Measurements from ENCODE around the gene ESRRG.
"Not testable (repeated sequence)": the region's sequence is repeated elsewhere in the genome, so short reads cannot be mapped to it uniquely, and the experiment has no call there.

ESRRG gene

DNA sequence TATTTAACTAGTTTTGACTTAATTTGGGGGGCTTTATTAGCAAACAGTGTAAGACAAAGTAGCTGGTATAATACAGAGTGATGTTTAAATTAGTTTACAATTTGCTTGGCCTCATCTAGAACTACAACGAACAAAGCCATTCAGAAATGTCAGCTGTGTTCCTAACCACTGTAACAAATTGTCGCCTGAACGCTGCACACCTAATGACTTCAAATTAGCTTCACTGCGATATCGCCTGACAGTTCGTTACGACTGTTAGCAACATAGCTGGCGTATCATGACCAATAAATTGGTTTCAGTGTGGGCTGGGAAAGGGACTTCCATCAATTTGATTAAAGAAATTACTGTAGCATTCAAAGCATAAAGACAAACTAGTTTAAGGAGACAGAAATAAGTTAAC, 160.1 kb downstream of the ESRRG start:
- no peak for DNase-seq (ENCODE audit: low read depth)

GRCh38 chr1:216562383-216562782, 160.8 kb downstream of the ESRRG start:
- DNase-seq (ENCODE audit: low read depth): no peak

DNA sequence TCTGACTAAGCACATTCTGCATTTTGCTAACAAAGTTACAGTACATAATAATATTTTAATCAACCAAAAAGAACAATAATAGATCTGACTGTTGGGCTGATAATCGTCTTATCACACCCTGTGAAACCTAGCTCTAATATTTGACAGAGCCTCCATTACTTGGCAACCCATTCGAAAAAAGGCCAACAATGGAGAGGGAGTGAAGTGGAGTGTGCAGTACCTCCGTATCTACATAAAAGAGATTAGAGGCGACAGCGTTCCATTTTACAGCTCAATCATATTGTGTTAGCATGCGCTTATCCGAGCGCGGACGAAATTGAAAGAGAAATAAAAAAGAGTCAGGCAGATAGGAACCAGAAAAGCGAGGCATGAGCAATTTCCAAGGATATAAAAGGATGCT, 162.7 kb downstream of the ESRRG start:
- DNase-seq (ENCODE audit: low read depth): no peak

- no peak for DNase-seq (ENCODE audit: low read depth)
These were observed 163.9 kb downstream of the ESRRG start for GRCh38 chr1:216559359-216559758.

DNA sequence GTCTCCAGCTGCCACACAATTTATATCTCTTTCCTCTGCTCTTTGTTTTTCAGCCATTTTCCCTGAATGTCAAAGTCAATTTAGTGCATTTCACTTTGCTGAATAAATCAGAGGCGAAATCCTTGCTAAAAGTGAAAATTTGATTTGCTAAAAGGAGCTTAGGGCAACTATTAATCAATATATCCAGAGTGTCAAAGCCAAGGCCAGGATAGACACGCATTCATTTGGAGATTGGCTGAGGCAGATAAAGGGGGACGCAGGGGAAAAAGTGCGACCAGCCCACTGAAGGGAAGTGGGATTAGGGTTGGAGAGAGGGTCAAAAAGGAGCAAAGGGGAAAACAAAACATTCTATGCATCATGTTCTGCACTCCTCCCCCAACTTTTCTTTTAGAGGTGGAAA, 167.6 kb downstream of the ESRRG start:
- no peak for DNase-seq (ENCODE audit: low read depth)

DNA sequence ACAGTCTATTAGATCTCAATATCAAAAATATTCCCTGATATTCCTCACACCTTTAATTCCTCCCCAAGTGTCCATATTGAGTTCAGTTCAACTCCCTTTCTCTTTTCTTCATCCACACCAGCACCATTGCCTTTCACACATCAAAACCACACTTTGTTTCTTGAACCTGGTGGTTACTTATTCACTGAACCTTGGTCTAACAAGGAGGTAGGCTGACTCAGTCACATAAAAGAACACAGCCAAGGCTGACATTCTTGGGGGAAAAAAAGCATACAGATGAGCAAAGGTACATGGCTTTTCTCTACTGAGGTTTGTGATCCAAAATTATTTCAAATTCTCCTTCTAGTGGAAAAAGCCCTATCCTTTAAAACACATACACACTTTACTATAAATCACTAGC, 168.3 kb downstream of the ESRRG start:
- DNase-seq (ENCODE audit: low read depth): no peak

- DNase-seq (ENCODE audit: low read depth): no peak
These were observed 169.5 kb downstream of the ESRRG start for GRCh38 chr1:216553766-216554165.

DNA sequence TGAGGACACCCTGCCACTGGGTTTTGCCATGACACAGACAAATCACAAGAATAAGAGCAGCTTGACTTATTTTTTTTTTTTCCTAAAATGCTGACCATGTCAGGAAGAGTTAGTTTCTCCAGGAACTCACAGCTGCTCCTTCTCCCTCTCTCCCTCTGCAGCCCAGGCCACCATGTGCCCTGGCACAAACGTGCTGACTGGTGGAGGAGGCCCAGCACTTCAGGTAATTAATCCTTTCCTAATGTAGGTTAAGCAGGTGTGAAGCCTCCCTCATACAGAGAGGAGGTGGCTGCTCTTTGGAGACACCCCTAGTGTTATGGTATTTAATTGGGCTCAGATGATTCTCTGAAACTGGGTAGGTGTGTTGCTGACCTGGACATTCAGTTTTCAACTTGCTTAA, 170.2 kb downstream of the ESRRG start:
- no peak for DNase-seq (ENCODE audit: low read depth)

GRCh38 chr1:216549796-216550195, 173.4 kb downstream of the ESRRG start:
- DNase-seq (ENCODE audit: low read depth): no peak

GRCh38 chr1:216542741-216543140, 180.5 kb downstream of the ESRRG start:
- no peak for DNase-seq (ENCODE audit: low read depth)

DNA sequence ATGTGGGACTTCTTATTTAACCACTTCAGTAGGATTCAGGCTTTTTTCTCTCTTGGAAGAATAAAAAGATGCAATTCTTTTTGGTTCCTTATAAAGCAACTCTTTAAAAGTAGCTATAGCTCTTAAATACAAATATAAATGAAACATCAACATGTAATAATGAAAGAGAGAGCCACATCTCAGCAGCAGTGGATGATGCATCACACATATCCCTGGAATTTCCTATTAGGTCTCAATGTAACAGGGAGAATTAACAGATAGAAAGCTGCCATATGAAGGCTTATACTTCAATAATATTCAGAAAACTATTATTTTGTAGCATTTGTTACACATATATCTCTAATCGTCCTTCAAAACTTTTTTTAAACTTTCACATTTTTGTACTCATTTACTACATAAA, 181.0 kb downstream of the ESRRG start:
- DNase-seq (ENCODE audit: low read depth): no peak

GRCh38 chr1:216535751-216536150, 187.5 kb downstream of the ESRRG start:
- no peak for DNase-seq (ENCODE audit: low read depth)

GRCh38 chr1:216535059-216535458, 188.2 kb downstream of the ESRRG start:
- no peak for DNase-seq (ENCODE audit: low read depth)

DNA sequence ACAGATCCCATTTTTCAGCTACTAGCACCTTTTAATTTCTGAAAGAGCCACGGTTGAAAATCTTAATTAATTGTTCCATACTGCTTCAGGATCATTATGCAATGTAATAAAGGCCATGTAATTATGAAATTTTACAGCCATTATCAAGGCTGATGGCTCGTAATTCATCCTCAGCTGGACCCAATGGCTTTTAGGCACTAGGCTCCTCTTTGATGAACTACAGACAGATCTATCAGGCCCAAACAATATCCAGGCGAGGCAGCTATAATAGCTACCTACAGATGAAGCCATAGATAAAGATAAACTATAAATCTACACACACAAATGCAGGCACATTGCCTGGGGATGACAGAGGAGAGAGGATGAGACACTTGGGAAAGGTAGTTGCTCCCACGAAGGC, 189.5 kb downstream of the ESRRG start:
- DNase-seq (ENCODE audit: low read depth): no peak

GRCh38 chr1:216532251-216532798, 190.9 kb downstream of the ESRRG start:
- DNase-seq (ENCODE audit: low read depth): no peak

DNA sequence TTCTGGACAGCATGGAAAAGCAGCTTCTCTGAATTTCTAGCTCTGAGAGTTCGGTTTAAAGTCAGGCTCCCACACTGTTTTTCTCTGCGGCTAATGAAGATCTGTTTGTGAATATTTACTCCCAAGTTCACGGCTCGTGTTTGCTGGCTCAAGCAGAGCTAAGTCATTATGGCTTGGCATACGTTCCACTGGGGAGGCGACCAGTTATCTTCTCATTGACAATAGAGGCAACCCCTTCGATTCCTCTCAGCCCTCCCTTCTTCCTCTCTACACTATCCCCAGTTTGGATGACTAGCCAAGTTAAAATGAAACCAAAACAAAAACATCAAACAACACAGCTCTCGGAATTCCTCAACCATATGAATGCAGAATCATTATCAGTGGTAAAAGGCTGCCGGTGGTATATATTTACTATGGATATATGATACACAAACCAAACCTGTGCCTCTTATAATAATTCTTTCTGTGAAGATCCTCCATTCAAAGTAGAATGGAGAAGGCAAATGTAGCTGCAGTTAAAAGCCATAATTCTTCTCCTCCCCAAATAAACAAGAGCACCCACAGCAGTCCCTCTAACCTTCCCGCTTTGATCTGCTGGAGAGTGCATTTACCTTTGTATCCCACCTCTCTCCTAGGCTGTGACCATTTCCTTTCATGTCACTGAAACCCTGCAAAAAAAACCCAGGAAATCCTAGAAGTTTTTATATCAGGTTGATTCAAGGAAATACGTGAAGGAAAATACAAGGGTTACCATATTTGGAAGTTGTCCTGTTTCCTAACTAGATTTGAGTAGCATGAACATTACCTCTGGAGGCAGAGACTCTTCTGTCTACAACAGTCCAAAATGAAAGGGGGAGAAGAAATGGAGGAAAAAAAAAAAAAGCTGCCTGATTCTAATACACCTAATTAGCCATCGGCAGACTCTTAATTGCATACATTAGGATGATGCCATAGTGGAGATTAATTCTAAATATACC, 191.7 kb downstream of the ESRRG start:
- no peak for DNase-seq (ENCODE audit: low read depth)

DNA sequence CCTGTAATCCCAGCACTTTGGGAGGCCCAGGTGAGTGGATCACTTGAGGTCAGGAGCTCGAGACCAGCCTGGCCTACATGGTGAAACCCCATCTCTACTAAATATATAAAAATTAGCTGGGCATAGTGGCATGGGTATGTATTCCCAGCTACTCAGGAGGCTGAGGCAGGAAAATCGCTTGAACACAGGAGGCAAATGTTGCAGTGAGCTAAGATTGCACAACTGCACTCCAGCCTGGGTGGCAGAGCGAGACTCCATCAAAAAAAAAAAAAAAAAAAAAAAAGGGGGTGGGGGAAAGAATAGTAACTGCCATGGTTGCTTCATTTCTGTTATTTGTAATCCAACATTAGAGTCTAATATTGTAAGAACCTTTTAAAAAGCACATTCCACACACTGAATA, 193.4 kb downstream of the ESRRG start:
- DNase-seq (ENCODE audit: low read depth): not testable (repeated sequence)

GRCh38 chr1:216528816-216529215, 194.4 kb downstream of the ESRRG start:
- no peak for DNase-seq (ENCODE audit: low read depth)

DNA sequence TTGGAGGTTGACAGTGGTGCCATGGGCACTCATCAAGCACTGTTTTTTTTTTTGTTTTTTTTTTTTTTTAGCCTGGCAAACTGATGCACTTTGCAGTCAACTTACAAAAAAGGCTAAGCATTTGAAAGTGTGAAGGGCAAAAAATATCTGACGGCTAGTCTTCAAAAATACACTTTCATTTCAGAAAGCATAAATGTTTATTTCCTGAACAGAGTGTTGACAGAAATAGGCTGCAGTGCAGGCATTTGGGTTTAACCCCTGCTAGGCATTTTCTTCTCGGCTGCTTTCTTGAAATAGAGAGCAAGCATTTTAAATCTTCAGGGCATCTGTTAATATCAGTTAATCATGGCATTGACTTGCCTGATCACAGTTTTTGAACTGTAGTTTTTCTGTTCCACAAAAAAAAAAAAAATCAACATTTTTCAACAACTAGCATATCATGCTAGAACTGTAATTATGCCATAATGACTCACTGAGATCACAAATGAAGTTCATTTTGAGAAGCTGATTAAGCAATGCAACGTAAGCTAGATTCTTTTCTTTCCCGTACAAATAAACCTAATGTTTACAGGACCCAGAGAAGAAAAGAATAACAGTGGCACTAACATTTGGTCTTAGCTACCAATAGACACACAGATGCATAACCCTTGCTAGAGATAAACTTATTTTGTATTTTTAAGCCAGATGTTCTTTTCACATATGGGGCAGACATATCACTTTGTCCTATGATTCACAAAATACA, 199.6 kb downstream of the ESRRG start:
- no peak for DNase-seq (ENCODE audit: low read depth)

DNA sequence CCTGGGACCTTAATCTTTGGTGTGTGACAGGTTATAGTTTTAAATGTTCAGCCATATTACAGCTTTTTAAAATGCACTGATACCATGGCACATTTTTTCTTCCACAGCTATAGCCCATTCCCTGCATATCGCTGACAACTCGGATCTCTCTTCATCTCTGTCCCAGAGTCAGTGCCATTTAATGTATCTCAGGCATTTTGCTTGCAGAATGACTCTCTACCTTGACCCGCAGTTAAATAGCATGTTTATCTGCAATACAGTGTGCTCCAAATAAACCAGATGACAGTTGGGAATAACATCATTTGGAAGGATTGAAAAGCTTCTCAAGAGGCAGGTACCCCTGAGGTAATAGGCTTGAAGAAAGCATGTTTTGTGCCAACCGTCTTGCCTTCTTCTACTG, 200.2 kb downstream of the ESRRG start:
- no peak for DNase-seq (ENCODE audit: low read depth)

DNA sequence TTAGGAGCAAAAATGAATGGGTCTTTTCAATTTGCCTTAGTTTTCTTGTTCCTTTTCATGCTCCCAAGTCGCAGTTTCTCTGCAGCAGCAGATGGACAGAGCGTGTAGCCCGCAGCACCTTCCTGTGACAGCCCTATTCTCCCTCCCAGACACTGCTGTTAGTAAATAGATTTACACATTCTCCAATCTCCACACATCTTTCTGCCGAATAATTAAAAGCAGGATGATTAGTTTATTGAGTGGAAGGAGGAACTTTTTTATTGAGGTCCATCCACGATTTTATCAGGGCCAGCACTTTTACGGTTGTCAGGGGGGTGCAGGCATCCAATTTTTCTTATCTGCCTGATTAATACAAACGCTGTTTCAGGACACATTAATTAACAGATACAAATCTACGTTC, 201.8 kb downstream of the ESRRG start:
- no peak for DNase-seq (ENCODE audit: low read depth)

- no peak for DNase-seq (ENCODE audit: low read depth)
These were observed 204.2 kb downstream of the ESRRG start for GRCh38 chr1:216518844-216519627.
